Activated naive CD8-positive, alpha-beta T cell treated with anti-CD3 and anti-CD28 coated beads for 36 hours (primary cell): Measurements from ENCODE around the gene SERPINA9. TPM values are rescaled to one million over a fixed set of nuclear protein-coding genes. Genes with fewer than 3 reads are reported as not detected.

Experiments used
- DNase-seq: peaks from one replicate; pipeline ENCODE4 v3.0.0; 2021
- H3K27ac Mint-ChIP-seq: one replicate; pipeline ENCODE4 v1.8.0; 2022; ENCODE audit warnings: mild to moderate bottlenecking, moderate library complexity, mixed read lengths
- H3K27me3 Mint-ChIP-seq: one replicate; pipeline ENCODE4 v1.8.0; 2022; ENCODE audit warnings: mild to moderate bottlenecking, mixed read lengths
- H3K36me3 Mint-ChIP-seq: one replicate; pipeline ENCODE4 v1.8.0; 2021; ENCODE audit warnings: mild to moderate bottlenecking, mixed read lengths
- H3K4me1 Mint-ChIP-seq: one replicate; pipeline ENCODE4 v1.8.0; 2021; ENCODE audit warnings: mixed read lengths
- H3K4me3 Mint-ChIP-seq: one replicate; pipeline ENCODE4 v1.8.0; 2022; ENCODE audit warnings: mild to moderate bottlenecking, moderate library complexity, mixed read lengths
- H3K9me3 Mint-ChIP-seq: one replicate; pipeline ENCODE4 v1.8.0; 2022; ENCODE audit warnings: mixed read lengths
- total RNA-seq, 2 experiments: library from RNA; stranded (reverse); gene quantifications; one replicate each; pipeline ENCODE4 v1.2.3, GENCODE V29; 2021

SERPINA9 gene
- total RNA-seq, 2 experiments from 2014 or later, result not detected

DNA sequence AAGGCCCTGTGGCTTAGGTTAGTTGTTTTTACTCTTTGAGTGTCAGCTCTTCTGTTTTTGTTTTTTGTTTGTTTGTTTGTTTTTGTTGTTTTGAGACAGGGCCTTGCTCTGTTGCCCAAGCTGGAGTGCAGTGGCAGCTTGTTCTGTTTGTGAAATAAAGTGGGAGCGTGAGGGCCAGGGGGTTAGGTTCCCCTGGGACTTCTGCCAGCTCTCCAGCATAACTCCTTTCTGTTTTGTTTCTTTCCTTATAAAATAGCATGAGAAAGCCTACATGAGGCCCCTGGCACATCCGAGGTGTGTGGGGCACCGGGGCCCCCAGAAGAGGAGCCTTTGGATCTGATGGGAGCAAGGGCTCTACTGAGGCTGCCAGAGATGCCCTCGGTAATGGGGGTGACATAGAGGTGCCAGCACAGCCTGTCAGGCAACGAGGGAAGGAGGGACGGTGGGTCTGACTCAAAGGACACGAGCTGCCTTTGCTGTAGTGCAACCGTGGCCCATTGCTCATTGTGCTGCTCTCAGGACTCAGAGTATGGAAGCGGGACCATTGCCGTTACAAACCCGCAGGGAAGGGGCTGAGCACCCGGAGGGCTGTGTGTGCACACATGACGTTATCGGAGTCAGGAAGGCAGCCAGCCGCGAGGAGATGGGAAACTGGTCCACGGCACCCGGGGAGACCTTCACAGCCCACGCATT lies 14.3 kb downstream of the SERPINA9 start:
- H3K27ac Mint-ChIP-seq, result no peak overlapping the region

DNA sequence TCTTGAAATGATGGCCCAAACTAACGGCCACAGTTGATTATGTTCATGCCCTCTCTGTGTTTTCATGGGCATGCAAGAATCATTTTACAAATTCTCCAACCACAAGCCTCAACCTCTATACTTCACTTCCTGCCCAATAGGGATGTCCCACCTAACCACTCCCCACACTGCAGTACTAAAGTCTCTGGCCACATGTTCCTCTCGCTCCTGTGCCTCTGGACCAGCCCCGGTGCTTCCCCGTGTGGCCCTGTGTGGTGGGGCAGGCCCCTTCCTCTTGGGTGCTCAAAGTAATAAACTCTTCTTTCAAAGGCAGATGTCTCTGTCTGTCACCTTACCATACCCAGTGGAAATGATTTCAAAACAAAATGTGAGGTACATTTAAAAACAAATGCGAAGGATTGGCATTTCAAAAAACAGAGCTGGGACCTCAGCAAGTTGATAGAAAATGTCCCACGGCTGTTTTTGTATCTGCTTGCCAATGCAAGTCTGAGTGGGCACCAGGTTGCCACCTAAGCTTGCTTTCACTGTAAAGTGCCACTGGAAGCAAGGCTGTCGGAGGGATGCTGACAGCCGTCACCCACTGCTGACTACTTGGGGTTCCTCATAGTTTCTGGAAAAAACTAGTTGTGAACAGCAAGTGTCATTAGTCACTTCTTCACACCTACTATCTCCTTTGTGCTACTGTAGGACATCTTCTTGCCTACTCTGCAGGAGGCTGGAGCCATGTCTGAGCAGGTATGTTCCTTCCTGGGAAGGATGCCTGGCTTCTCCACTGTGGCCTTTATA lies 15.2 kb downstream of the SERPINA9 start:
- no peak overlapping the region for H3K4me3 Mint-ChIP-seq
- no peak for DNase-seq

More for the DNA sequence above, 14.3 kb downstream of the SERPINA9 start:
- Mint-ChIP-seq H3K4me1 (no peaks in the 10 kb centered on the region), H3K9me3 (peaks cover 5% of the 10 kb centered on the region), H3K4me3 (no peak overlapping the region), H3K27me3 (peaks cover 24% of the 10 kb centered on the region), H3K36me3 (peaks cover 2% of the 10 kb centered on the region)
- no peak for DNase-seq

DNA sequence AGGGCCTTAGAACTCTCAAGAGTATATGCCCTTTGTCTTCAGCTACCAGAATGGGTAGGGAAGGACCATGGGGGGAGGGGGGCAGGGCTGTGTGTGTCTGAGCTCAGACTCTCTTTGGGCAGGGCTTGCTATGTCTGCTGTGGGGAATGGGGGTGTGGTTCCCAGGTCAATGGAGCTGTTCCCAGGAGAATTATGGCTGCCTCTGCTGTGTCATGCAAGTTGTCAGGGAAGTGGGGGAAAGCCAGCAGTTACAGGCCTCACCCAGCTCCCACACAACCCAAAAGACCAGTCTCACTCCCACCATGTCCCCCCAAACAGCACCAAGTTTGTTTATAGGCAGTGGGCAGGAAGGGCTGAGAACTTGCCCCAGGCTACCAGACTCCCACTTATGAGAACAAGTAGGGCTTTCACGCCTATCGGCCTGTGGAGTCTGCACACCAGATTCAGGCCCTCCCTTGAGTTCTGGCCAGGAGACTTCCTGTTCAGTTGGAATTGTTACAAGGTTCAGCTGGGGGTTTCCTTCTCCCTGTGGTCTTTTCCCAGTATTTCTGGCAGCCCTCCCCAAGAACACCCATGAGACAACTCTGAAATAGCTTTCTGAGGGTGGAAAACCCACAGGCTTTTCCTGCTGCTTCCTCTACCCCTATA lies 17.3 kb downstream of the SERPINA9 start:
- no peak for DNase-seq
- Mint-ChIP-seq H3K27ac (no peak overlapping the region), H3K4me1 (no peaks in the 10 kb centered on the region), H3K4me3 (no peak overlapping the region), H3K36me3 (no peaks in the 10 kb centered on the region), H3K9me3 (peaks cover 2% of the 10 kb centered on the region), H3K27me3 (peaks cover 32% of the 10 kb centered on the region)

More for the DNA sequence above, 15.2 kb downstream of the SERPINA9 start:
- peaks cover 25% of the 10 kb centered on the region for H3K27me3 Mint-ChIP-seq
- H3K4me1 Mint-ChIP-seq, result no peaks in the 10 kb centered on the region
- H3K27ac Mint-ChIP-seq, result no peak overlapping the region
- H3K9me3 Mint-ChIP-seq, result peaks cover 6% of the 10 kb centered on the region
- H3K36me3 Mint-ChIP-seq, result peaks cover 2% of the 10 kb centered on the region

- no peak overlapping the region for H3K27ac Mint-ChIP-seq
- H3K4me1 Mint-ChIP-seq, result no peaks in the 10 kb centered on the region
- H3K9me3 Mint-ChIP-seq, result peaks cover 2% of the 10 kb centered on the region
- H3K27me3 Mint-ChIP-seq, result peaks cover 34% of the 10 kb centered on the region
- no peaks in the 10 kb centered on the region for H3K36me3 Mint-ChIP-seq
- no peak overlapping the region for H3K4me3 Mint-ChIP-seq
- DNase-seq, result no peak
These were observed 17.9 kb downstream of the SERPINA9 start for GRCh38 chr14:94458096-94458495.

- Mint-ChIP-seq H3K4me3 (no peak overlapping the region), H3K36me3 (no peaks in the 10 kb centered on the region), H3K27ac (no peak overlapping the region), H3K4me1 (no peaks in the 10 kb centered on the region), H3K9me3 (peaks cover 2% of the 10 kb centered on the region), H3K27me3 (peaks cover 37% of the 10 kb centered on the region)
- DNase-seq, result no peak
These were observed 20.1 kb downstream of the SERPINA9 start for GRCh38 chr14:94455928-94456327.

- Mint-ChIP-seq H3K9me3 (peaks cover 2% of the 10 kb centered on the region), H3K27ac (no peak overlapping the region), H3K36me3 (no peaks in the 10 kb centered on the region), H3K4me3 (no peak overlapping the region), H3K27me3 (peaks cover 29% of the 10 kb centered on the region), H3K4me1 (no peaks in the 10 kb centered on the region)
- no peak for DNase-seq
These were observed 24.2 kb downstream of the SERPINA9 start for GRCh38 chr14:94451826-94452225.

- H3K27ac Mint-ChIP-seq, result no peak overlapping the region
- no peak for DNase-seq
- no peak overlapping the region for H3K4me3 Mint-ChIP-seq
- H3K36me3 Mint-ChIP-seq, result no peaks in the 10 kb centered on the region
- H3K9me3 Mint-ChIP-seq, result no peaks in the 10 kb centered on the region
- H3K4me1 Mint-ChIP-seq, result no peaks in the 10 kb centered on the region
- peaks cover 26% of the 10 kb centered on the region for H3K27me3 Mint-ChIP-seq
These were observed 24.8 kb downstream of the SERPINA9 start for GRCh38 chr14:94451091-94451771.

- Mint-ChIP-seq H3K36me3 (no peaks in the 10 kb centered on the region), H3K27me3 (peaks cover 26% of the 10 kb centered on the region), H3K9me3 (no peaks in the 10 kb centered on the region), H3K4me3 (no peak overlapping the region), H3K4me1 (no peaks in the 10 kb centered on the region), H3K27ac (no peak overlapping the region)
- DNase-seq, result no peak
These were observed 25.3 kb downstream of the SERPINA9 start for GRCh38 chr14:94450722-94451090.

DNA sequence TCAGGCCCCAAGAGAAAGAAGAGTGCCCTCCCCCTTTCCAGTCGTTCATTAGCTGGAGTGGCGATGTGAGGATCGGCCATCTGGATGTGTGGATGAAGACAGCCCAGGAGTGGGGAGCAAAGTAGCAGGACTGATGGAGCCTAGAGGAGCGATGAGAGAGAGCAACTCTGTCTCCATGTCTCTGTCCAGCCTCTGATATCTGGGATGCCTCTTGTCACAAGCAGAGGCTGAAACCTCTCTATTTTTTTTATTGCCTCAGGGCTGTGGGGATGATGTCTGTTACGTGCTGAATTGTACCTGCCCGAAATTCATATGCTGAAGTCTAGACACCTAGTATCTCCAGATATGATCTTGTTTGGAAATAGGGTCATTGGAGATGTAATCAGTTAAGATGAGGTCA lies 26.1 kb downstream of the SERPINA9 start:
- Mint-ChIP-seq H3K27me3 (peaks cover 26% of the 10 kb centered on the region), H3K36me3 (no peaks in the 10 kb centered on the region), H3K4me3 (no peak overlapping the region), H3K27ac (no peak overlapping the region), H3K4me1 (no peaks in the 10 kb centered on the region), H3K9me3 (no peaks in the 10 kb centered on the region)
- no peak for DNase-seq

GRCh38 chr14:94448071-94448808 lies 27.8 kb downstream of the SERPINA9 start:
- H3K4me3 Mint-ChIP-seq, result no peak overlapping the region
- H3K4me1 Mint-ChIP-seq, result no peaks in the 10 kb centered on the region
- H3K27me3 Mint-ChIP-seq, result peaks cover 28% of the 10 kb centered on the region
- DNase-seq, result no peak
- H3K27ac Mint-ChIP-seq, result no peak overlapping the region
- no peaks in the 10 kb centered on the region for H3K9me3 Mint-ChIP-seq
- H3K36me3 Mint-ChIP-seq, result no peaks in the 10 kb centered on the region

- Mint-ChIP-seq H3K9me3 (no peaks in the 10 kb centered on the region), H3K27me3 (peaks cover 20% of the 10 kb centered on the region), H3K4me3 (no peak overlapping the region), H3K36me3 (no peaks in the 10 kb centered on the region), H3K4me1 (no peaks in the 10 kb centered on the region), H3K27ac (no peak overlapping the region)
- no peak for DNase-seq
These were observed 28.8 kb downstream of the SERPINA9 start for GRCh38 chr14:94447206-94447605.

- Mint-ChIP-seq H3K4me3 (no peak overlapping the region), H3K27me3 (peaks cover 20% of the 10 kb centered on the region), H3K9me3 (no peaks in the 10 kb centered on the region), H3K36me3 (no peaks in the 10 kb centered on the region), H3K27ac (no peak overlapping the region), H3K4me1 (no peaks in the 10 kb centered on the region)
- DNase-seq, result no peak
These were observed 29.9 kb downstream of the SERPINA9 start for GRCh38 chr14:94446126-94446525.

DNA sequence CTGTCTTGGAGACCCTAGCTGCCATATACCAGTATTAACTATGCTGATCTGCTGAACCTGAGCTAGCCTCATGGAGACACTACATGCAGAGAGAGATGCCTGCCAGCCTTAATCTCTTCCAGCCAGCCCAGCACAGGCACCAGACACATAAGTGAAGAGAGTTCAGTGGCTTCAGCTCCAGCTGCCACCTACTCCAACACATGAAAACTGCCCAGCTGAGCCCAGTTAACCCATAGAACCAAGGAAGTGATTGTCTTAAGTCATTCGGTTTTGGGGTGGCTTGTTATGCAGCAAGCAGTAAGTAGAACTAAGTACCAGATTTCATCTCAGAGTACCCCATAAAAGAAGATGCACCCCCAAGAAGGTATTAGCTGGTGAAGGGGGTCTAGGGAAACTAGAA lies 31.0 kb downstream of the SERPINA9 start:
- Mint-ChIP-seq H3K4me3 (no peak overlapping the region), H3K4me1 (no peaks in the 10 kb centered on the region), H3K9me3 (no peaks in the 10 kb centered on the region), H3K27ac (no peak overlapping the region), H3K27me3 (peaks cover 17% of the 10 kb centered on the region), H3K36me3 (no peaks in the 10 kb centered on the region)
- DNase-seq, result no peak

GRCh38 chr14:94441531-94442205 lies 34.3 kb downstream of the SERPINA9 start:
- H3K9me3 Mint-ChIP-seq, result no peaks in the 10 kb centered on the region
- H3K4me3 Mint-ChIP-seq, result no peak overlapping the region
- H3K36me3 Mint-ChIP-seq, result no peaks in the 10 kb centered on the region
- peaks cover 10% of the 10 kb centered on the region for H3K27me3 Mint-ChIP-seq
- no peaks in the 10 kb centered on the region for H3K4me1 Mint-ChIP-seq
- H3K27ac Mint-ChIP-seq, result no peak overlapping the region
- DNase-seq, result no peak
